ENCODE measurements around the gene ABCG1. TPM values are rescaled to one million over a fixed set of nuclear protein-coding genes. Genes with fewer than 3 reads are reported as not detected.

Gene ABCG1
- total and polyA plus RNA-seq, 2 of the 4 experiments (the other 2 are of a cell fraction), result 0.19 to 0.36 TPM

DNA sequence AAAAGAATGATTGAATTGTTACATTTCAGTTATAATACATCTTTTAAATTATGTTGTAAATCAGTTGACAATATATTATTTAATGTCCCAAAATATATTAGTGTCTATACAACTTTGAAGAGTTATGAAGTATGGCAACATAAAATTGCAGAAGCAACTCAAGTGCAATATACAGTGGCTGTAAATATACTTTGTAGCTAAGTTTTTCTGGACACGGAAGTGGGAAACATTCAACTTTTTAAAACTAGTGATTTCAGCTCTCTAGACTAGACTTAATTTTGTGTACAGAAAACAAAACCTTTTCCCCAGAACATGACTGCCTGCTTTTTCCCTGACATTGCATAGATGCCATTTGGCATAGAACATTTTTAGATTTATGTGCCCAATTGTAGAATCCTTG is 29.5 kb upstream of the ABCG1 start:
- Histone ChIP-seq H3K4me3 (ENCODE audit: insufficient read depth, low read depth, low read length) (no peak overlapping the region), H3K27me3 (ENCODE audit: control insufficient read depth, insufficient read depth, low read length) (peaks cover 16% of the 10 kb centered on the region; the same call in 1 of the 2 replicates), H3K18ac (ENCODE audit: low read depth, low read length) (no peak overlapping the region), H2BK120ac (ENCODE audit: low read depth, low read length) (no peak overlapping the region), H2AK5ac (ENCODE audit: low read depth, low read length) (no peak overlapping the region), H3K4me1 (ENCODE audit: control insufficient read depth, insufficient read depth, low read length) (no peaks in the 10 kb centered on the region; the same call in 1 of the 2 replicates), H3K4me2 (ENCODE audit: low read depth, low read length) (no peak overlapping the region), H3K9me1 (ENCODE audit: insufficient read depth, low read length) (no peaks in the 10 kb centered on the region), H3K56ac (ENCODE audit: extremely low read depth, insufficient read depth, low read length) (no peak overlapping the region), H4K20me1 (ENCODE audit: insufficient read depth, low read length) (no peaks in the 10 kb centered on the region), H3K79me1 (ENCODE audit: low read depth in 1 of 2, low read length in 2 of 2) (no peaks in the 10 kb centered on the region), H4K91ac (ENCODE audit: insufficient read depth, low read depth, low read length) (no peak overlapping the region), H2BK20ac (ENCODE audit: low read depth, low read length) (no peak overlapping the region), H3K9me3 (ENCODE audit: control insufficient read depth, insufficient read depth, low read length) (no peaks in the 10 kb centered on the region), H2BK15ac (ENCODE audit: low read depth, low read length) (no peak overlapping the region), H3K14ac (replicated peaks; ENCODE audit: low read depth, low read length) (no peak overlapping the region), H3K23ac (ENCODE audit: low read depth, low read length) (no peak overlapping the region), H4K8ac (ENCODE audit: low read depth in 2 of 2, low read length in 2 of 2) (no peak overlapping the region), H2BK5ac (ENCODE audit: low read depth, low read length, poor library complexity, severe bottlenecking) (no peak overlapping the region), H3K9ac (ENCODE audit: low read depth, low read length) (no peak overlapping the region), H3K36me3 (ENCODE audit: control insufficient read depth, insufficient read depth, low read length) (no peaks in the 10 kb centered on the region), H2AFZ (replicated peaks; ENCODE audit: low read length, poor library complexity) (no peak overlapping the region), H2AK9ac (replicated peaks; ENCODE audit: low read depth, low read length, poor library complexity) (no peak overlapping the region), H3K27ac (ENCODE audit: insufficient read depth, low read length) (no peak overlapping the region), H4K5ac (ENCODE audit: low read depth, low read length) (no peak overlapping the region), H3K4ac (ENCODE audit: low read depth, low read length) (no peak overlapping the region)
- DNase-seq (no peak), ATAC-seq (ENCODE audit: low read depth) (no peak)
- no peak for TF ChIP-seq CEBPB (IDR thresholded peaks at IDR 0.05; ENCODE audit: low read depth, low read length)
- BruUV-seq (replicated peaks), result no TSS peak
- intact Hi-C loops (cut with micrococcal nuclease) (no loop called here), in situ Hi-C loops (cut with MboI; ENCODE audit: low sequenced_read_pairs) (no loop called here), dilution Hi-C loops (cut with HindIII; ENCODE audit: low sequenced_read_pairs, unreplicated experiment) (no loop called here)
- CTCF ChIA-PET, result no interaction called here
- WGBS, 2 experiments (ENCODE audit: extremely low coverage in 2 of 2, insufficient read length in 1 of 2), result no CpG with 5 or more reads among the region's 1 CpG
- POLR2A ChIA-PET (ENCODE audit: unreplicated experiment), result no interaction called here
